Glutamatergic neuron (in vitro differentiated cells): Measurements from ENCODE around the gene H6PD. TPM values are rescaled to one million over a fixed set of nuclear protein-coding genes. Genes with fewer than 3 reads are reported as not detected.

Source experiments
- DNase-seq: peaks from one replicate; pipeline ENCODE4 v3.0.0; 2022
- H3K27ac Mint-ChIP-seq: one replicate; pipeline ENCODE4 v1.8.0; 2020; ENCODE audit warnings: mild to moderate bottlenecking, mixed read lengths, inconsistent platforms; ENCODE audit not compliant: unreplicated experiment
- H3K27me3 Mint-ChIP-seq: one replicate; pipeline ENCODE4 v1.8.0; 2020; ENCODE audit warnings: mild to moderate bottlenecking, moderate library complexity, mixed read lengths, inconsistent platforms; ENCODE audit not compliant: unreplicated experiment
- H3K36me3 Mint-ChIP-seq: one replicate; pipeline ENCODE4 v1.8.0; 2020; ENCODE audit warnings: mild to moderate bottlenecking, mixed read lengths, inconsistent platforms; ENCODE audit not compliant: unreplicated experiment
- H3K4me1 Mint-ChIP-seq: one replicate; pipeline ENCODE4 v1.8.0; 2020; ENCODE audit warnings: mild to moderate bottlenecking, low read depth, mixed read lengths, inconsistent platforms; ENCODE audit not compliant: unreplicated experiment
- H3K4me3 Mint-ChIP-seq: one replicate; pipeline ENCODE4 v1.8.0; 2020; ENCODE audit warnings: mild to moderate bottlenecking, mixed read lengths, inconsistent platforms; ENCODE audit not compliant: unreplicated experiment
- H3K9me3 Mint-ChIP-seq: one replicate; pipeline ENCODE4 v1.8.0; 2020; ENCODE audit warnings: mild to moderate bottlenecking, moderate library complexity, mixed read lengths, inconsistent platforms; ENCODE audit not compliant: unreplicated experiment
- long read RNA-seq: library from polyadenylated mRNA; unstranded; transcript quantifications from one replicate; pipeline ENCODE4 v2.0.0, GENCODE V29; 2020; ENCODE audit not compliant: unreplicated experiment
- total RNA-seq: library from RNA; stranded (reverse); fragmentation: NEBNext Ultra II Directional; extraction: Animal tissue kit (Norgen Biotek cat#: 25700); gene quantifications from one replicate; pipeline ENCODE4 v1.2.1, GENCODE V29; 2021; ENCODE audit not compliant: unreplicated experiment
- TF ChIP-seq, protein P1 (sequence below): fragments of 200-600 bp; sonication (generic); IDR thresholded peaks from one replicate; pipeline ENCODE4 v1.5.0; 2021; ENCODE audit not compliant: partially characterized antibody, unreplicated experiment

Gene H6PD, protein sequence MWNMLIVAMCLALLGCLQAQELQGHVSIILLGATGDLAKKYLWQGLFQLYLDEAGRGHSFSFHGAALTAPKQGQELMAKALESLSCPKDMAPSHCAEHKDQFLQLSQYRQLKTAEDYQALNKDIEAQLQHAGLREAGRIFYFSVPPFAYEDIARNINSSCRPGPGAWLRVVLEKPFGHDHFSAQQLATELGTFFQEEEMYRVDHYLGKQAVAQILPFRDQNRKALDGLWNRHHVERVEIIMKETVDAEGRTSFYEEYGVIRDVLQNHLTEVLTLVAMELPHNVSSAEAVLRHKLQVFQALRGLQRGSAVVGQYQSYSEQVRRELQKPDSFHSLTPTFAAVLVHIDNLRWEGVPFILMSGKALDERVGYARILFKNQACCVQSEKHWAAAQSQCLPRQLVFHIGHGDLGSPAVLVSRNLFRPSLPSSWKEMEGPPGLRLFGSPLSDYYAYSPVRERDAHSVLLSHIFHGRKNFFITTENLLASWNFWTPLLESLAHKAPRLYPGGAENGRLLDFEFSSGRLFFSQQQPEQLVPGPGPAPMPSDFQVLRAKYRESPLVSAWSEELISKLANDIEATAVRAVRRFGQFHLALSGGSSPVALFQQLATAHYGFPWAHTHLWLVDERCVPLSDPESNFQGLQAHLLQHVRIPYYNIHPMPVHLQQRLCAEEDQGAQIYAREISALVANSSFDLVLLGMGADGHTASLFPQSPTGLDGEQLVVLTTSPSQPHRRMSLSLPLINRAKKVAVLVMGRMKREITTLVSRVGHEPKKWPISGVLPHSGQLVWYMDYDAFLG
- total RNA-seq: 5.0 TPM
- long read RNA-seq: 0 reads

DNA sequence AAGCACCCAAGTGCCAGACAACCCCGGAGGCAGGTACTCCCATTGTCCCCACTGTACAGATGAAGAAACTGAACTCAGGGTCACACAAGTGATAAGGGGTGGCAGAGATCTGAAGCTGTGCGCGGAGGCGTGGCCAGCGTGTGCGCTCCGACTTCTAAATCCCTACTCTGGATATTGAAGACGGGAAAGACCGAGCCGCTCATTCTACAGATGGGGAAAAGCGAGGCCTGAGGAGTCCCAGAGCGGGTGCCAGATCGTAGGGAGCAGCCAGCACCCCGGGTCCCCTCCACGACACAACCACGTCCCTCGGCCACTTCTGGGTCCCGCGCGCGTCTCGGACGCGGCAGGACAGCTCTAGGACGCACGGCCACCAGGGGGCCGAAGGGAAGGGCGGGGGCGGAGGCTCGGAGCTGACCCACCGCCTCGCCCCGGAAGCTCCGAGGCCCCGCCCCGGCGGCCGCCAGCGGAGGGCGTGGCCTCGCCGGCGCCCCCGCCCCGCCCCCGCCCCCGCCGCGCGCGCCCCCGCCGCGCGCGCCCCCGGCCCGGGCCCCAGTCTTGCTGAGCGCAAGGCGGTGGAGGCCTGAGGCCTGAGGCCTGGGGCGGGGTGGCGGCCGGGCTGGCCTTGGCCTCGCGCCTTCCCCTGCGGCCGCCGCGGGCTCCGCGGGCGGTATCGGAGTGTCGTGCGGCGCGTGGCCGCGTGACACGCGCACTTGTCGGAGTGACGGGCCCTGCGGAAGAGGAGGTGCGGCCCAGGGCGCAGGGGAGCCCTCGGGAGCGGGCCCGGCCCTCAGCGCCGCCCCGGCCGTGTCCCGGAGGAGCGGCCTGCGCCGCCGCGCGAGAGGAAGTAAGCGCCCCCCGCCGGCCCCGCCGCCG lies at the start of gene H6PD:
Gene H6PD (plus strand): TSS at position 552 of the 873 bp plus-strand sequence. CDS start 10,161 bp downstream, outside the sequence.
- Mint-ChIP-seq H3K36me3 (no peaks in the 10 kb centered on the region), H3K4me1 (peaks cover under 1% of the 10 kb centered on the region), H3K9me3 (no peaks in the 10 kb centered on the region), H3K27me3 (peaks cover 6% of the 10 kb centered on the region), H3K27ac (peak within 1 kb of the TSS; percentile 87), H3K4me3 (peak within 1 kb of the TSS; percentile 88)
- TF ChIP-seq, protein P1, sequence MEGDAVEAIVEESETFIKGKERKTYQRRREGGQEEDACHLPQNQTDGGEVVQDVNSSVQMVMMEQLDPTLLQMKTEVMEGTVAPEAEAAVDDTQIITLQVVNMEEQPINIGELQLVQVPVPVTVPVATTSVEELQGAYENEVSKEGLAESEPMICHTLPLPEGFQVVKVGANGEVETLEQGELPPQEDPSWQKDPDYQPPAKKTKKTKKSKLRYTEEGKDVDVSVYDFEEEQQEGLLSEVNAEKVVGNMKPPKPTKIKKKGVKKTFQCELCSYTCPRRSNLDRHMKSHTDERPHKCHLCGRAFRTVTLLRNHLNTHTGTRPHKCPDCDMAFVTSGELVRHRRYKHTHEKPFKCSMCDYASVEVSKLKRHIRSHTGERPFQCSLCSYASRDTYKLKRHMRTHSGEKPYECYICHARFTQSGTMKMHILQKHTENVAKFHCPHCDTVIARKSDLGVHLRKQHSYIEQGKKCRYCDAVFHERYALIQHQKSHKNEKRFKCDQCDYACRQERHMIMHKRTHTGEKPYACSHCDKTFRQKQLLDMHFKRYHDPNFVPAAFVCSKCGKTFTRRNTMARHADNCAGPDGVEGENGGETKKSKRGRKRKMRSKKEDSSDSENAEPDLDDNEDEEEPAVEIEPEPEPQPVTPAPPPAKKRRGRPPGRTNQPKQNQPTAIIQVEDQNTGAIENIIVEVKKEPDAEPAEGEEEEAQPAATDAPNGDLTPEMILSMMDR: peak; percentile 77
- DNase-seq: peak; percentile 91

DNA sequence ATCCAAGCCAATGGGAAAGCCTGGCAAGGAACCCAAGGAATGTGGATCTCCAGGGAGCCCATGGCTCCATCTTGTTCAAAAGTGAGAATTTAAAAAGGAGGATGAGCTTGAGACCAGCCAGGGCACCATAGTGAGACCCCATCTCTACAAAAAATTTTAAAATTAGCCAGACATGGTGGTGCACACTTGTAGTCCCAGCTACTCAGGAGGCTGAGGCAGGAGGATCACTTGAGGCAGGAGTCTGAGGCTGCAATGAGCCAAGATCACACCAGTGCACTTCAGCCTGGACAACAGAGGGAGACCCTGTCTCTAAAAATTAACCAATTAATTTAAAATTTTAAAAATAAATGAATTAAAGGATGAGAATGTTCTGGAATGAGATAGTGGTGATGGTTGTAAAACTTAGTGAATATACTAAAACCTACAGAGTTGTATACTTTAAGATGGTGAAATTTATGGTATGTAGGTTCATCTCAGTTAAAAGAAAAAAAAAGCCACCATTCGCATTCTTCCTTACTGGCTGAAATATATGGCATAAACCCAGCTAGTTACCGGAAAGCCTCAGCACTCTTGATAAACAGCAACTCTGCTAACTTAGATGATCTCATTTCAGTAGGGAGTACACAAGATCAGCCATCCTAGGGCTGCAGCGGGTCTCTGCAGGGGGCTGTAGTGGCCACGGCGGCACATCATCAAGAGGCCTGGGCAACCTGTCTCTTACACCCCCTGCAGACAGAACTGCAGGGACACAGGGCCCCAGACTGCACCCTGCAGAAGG lies 48.3 kb upstream of the H6PD start:
- H3K27ac Mint-ChIP-seq: no peak overlapping the region
- TF ChIP-seq, protein P1: no peak
- peaks cover 13% of the 10 kb centered on the region for H3K27me3 Mint-ChIP-seq
- peaks cover 3% of the 10 kb centered on the region for H3K9me3 Mint-ChIP-seq
- H3K36me3 Mint-ChIP-seq: peaks cover 7% of the 10 kb centered on the region
- DNase-seq: no peak
- no peak overlapping the region for H3K4me3 Mint-ChIP-seq
- H3K4me1 Mint-ChIP-seq: peaks cover 5% of the 10 kb centered on the region

DNA sequence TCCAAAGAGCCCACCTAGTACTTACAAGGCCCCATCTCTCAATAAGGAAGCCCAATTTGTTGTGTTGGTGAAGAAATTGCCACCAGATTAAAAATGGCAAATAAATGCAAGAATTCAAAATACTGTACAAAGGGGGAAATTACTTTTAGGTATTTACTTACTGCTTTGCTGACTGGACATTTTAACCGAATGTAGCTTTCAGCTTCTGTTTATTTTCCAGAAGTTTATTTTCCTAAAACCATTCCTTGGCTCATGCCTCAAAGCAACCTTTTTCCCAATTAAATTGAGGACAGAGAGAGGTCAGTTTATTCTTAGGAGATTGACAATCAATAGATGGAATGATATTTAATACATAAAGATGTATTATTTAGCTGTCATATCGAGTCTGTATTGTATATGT lies 47.6 kb upstream of the H6PD start:
- no peak for DNase-seq
- H3K27ac Mint-ChIP-seq: no peak overlapping the region
- TF ChIP-seq, protein P1: no peak
- peaks cover 5% of the 10 kb centered on the region for H3K4me1 Mint-ChIP-seq
- H3K9me3 Mint-ChIP-seq: peaks cover 4% of the 10 kb centered on the region
- peaks cover 8% of the 10 kb centered on the region for H3K27me3 Mint-ChIP-seq
- H3K36me3 Mint-ChIP-seq: peaks cover 7% of the 10 kb centered on the region
- no peak overlapping the region for H3K4me3 Mint-ChIP-seq

DNA sequence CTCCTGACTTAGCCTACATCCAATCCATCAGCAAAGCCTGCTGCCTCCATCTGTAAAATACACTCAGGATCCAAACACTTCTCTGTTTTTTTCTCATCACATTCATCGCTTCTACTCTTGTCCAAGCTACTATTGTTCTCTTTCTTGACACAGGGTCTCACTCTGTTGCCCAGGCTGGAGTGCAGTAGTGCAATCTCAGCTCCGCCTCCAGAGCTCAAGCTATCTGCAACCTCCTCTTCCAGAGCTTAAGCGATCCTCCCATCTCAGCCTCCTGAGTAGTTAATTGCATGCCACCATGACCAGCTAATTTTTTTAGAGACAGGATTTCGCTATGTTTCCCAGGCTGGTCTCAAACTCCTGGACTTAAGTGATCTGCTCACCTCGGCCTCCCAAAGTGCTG lies 44.3 kb upstream of the H6PD start:
- Mint-ChIP-seq H3K9me3 (peaks cover 4% of the 10 kb centered on the region), H3K4me1 (peaks cover 5% of the 10 kb centered on the region), H3K4me3 (no peak overlapping the region), H3K27me3 (peaks cover 6% of the 10 kb centered on the region), H3K36me3 (peaks cover 7% of the 10 kb centered on the region), H3K27ac (no peak overlapping the region)
- DNase-seq: no peak
- TF ChIP-seq, protein P1: no peak
